OCI-LY7 (cell line): ENCODE measurements around the gene SPATA3.

ENCODE experiments used
- EZH2phosphoT487 ChIP-seq: fragments of 200-600 bp; sonication (generic); IDR thresholded peaks from 2 replicates; pipeline ENCODE4 v1.6.1; 2018; ENCODE audit warnings: low read depth, borderline replicate concordance, mild to moderate bottlenecking, mixed run types, antibody characterized with exemption, low read length, moderate library complexity, mixed read lengths
- TF ChIP-seq, protein P1 (sequence below): fragments of 200-600 bp; sonication (generic); conservative IDR thresholded peaks from 2 replicates; pipeline ENCODE4 v1.5.1; 2014; ENCODE audit warnings: mild to moderate bottlenecking, antibody characterized with exemption, low read length, moderate library complexity, mixed read lengths

DNA sequence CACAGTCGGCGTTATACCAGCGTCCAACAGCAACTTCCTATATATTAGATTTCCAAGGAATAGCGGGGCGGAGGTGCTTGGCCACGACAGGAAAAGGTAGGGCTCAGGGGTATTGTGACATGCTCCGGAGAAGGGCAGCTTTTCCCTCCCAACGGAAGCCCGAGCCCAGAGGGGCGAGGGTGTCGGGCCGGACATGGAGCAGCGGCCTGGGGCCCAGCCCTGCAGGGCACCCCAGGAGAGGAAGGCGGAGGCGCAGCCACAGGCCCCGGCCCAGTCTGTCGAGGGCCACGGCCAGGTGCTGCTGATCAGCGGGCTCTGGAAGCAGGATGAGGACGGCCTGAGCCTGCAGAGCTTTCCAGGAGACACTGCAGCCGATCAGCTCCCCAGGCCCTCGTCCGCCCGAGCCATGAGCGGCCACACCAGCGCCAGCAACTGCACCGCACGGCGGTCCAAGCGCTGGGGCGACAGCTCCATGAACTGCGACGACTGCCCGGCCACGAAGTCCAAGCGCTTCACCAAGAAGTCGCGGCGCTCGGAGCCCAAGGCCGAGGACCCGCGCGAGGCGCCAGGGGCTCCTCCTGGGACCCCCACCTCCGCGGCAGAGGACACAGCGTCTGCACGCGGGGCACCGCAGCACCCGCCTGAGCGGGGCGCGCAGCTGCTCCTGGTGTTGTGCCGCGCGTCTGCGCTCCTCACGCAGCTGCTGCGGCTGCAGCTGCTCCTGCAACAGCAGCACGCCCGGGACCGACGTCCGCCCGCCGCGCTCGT lies 5.6 kb upstream of the SPATA3 start:
- TF ChIP-seq, protein P1, sequence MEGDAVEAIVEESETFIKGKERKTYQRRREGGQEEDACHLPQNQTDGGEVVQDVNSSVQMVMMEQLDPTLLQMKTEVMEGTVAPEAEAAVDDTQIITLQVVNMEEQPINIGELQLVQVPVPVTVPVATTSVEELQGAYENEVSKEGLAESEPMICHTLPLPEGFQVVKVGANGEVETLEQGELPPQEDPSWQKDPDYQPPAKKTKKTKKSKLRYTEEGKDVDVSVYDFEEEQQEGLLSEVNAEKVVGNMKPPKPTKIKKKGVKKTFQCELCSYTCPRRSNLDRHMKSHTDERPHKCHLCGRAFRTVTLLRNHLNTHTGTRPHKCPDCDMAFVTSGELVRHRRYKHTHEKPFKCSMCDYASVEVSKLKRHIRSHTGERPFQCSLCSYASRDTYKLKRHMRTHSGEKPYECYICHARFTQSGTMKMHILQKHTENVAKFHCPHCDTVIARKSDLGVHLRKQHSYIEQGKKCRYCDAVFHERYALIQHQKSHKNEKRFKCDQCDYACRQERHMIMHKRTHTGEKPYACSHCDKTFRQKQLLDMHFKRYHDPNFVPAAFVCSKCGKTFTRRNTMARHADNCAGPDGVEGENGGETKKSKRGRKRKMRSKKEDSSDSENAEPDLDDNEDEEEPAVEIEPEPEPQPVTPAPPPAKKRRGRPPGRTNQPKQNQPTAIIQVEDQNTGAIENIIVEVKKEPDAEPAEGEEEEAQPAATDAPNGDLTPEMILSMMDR: no peak
- TF ChIP-seq EZH2phosphoT487: no peak
